ENCODE measurements around the gene ERCC1. TPM values are rescaled to one million over a fixed set of nuclear protein-coding genes. Genes with fewer than 3 reads are reported as not detected.

The ERCC1 gene
- total RNA-seq, 2 donors from 2014 or later, result 65.0 to 67.8 TPM

DNA sequence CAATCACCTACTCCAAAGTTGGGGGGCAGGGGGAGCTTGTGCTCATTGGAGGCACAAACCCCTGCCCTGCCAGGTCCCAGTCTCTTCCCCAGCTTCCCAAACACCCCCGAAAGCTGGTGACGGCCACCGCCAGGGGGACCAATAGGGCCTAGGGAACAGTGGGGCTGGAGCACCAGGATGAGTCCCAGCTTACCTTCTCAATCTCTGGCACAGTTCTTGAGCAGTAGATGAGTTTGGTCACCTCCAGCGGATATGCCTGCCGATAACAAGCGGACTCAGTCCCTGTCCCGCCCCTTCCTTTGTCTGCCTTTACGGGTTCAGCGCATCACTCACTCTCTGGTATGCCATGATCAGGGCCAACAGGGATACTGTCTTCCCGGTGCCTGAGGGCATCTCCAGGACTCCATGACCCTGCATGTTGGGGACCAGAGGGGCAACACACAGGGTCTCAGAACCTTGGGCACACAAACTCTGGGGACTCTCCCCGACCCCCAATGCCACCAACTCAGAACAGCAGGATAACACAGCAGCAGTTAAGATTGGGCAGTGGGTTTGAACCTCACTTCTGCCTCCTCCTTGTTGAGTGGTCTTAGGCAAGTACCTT, 54.9 kb downstream of the ERCC1 start:
- no peaks in the 10 kb centered on the region for H3K27me3 Mint-ChIP-seq
- peak overlapping the region; percentile 52 for H3K4me3 Mint-ChIP-seq
- peaks cover 0 to 9% of the 10 kb centered on the region in 2 donors for H3K4me1 Mint-ChIP-seq (ENCODE audit: low read depth in 2 of 2)
- no peaks in the 10 kb centered on the region for H3K36me3 Mint-ChIP-seq
- DNase-seq (ENCODE audit: low spot score), result no peak
- no peak overlapping the region for H3K27ac Mint-ChIP-seq
- no peaks in the 10 kb centered on the region for H3K9me3 Mint-ChIP-seq
- ATAC-seq, result no peak

DNA sequence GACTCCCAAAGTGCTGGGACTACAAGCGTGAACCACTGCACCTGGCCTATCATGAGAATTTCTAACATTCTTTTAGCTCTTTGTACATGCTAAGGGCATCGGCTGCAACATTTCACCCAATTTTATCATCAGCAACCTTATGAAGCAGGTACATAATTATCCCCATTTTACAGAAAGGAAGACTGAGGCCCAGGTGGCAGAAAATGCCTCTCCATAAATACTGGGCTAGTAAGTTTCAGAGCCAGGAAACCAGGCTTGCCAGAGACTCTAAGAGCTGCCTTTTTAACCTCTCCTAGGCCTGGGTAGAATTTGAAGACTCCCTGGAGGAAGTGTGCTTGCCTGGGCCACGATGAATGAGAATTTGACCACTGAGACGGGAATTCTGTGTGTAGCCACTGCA, 55.6 kb downstream of the ERCC1 start:
- Mint-ChIP-seq H3K4me1 (ENCODE audit: low read depth in 2 of 2) (peaks cover 0 to 9% of the 10 kb centered on the region in 2 donors), H3K27me3 (no peaks in the 10 kb centered on the region), H3K27ac (no peak overlapping the region), H3K36me3 (no peaks in the 10 kb centered on the region), H3K4me3 (peak overlapping the region; percentile 36), H3K9me3 (no peaks in the 10 kb centered on the region)
- ATAC-seq, result no peak
- DNase-seq (ENCODE audit: low spot score), result no peak

DNA sequence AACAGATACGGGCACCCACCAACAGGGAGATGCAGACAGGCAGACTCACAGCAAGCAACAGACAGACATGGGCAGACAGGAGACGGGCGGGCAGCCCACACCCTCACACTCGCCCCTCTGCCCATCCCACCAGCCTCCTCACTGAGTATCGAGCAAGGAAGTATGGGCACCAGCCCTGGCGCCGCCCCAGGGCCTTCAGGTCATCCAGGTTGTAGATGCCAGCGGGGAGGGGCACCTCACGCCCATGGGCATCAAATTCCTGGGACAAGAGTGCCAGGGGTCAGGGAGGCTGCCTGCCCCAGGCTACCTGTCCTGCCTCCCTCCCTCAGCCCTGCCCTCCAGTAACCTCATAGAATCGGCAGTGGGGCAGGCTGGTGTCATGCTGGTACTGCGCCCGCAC, 59.0 kb downstream of the ERCC1 start:
- ATAC-seq, result no peak
- H3K4me1 Mint-ChIP-seq (ENCODE audit: low read depth in 2 of 2), result peaks cover 0 to 2% of the 10 kb centered on the region in 2 donors
- no peaks in the 10 kb centered on the region for H3K36me3 Mint-ChIP-seq
- no peaks in the 10 kb centered on the region for H3K27me3 Mint-ChIP-seq
- H3K9me3 Mint-ChIP-seq, result no peaks in the 10 kb centered on the region
- no peak overlapping the region for H3K27ac Mint-ChIP-seq
- DNase-seq (ENCODE audit: low spot score), result no peak
- H3K4me3 Mint-ChIP-seq, result no peak overlapping the region

DNA sequence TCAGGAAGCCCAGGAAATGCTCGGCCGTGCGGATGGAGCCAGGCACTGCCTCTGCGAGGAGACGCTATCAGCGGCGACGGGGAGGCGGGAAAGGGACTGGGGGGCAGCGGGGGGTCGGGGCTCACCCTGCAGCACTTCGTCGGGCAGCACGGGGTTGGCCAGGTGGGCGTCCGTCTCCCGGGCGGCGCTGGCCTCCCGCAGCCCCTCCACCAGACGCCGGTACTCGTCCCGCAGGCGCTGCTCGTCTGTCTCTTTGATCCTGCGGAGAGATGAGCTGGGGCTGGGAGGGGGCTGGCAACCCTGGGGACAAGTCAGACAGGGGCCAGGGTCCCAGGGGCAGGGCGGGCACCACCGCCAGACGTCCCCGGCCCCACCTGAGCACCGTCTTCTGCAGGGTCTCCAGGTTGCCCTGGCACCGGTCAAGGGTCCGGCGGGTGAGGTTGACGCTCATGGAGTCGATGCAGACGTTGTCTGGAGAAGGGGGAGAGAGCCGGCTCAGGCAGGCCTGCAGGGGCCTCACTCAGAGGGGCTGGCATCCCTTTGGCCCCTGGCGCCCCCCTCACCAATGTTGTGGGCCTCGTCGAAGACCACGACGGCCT, 59.8 kb downstream of the ERCC1 start:
- DNase-seq (ENCODE audit: low spot score), result no peak
- Mint-ChIP-seq H3K27ac (no peak overlapping the region), H3K4me3 (no peak overlapping the region), H3K36me3 (no peaks in the 10 kb centered on the region), H3K27me3 (no peaks in the 10 kb centered on the region), H3K9me3 (no peaks in the 10 kb centered on the region), H3K4me1 (ENCODE audit: low read depth in 2 of 2) (peaks cover 0 to 1% of the 10 kb centered on the region in 2 donors)
- ATAC-seq, result no peak

DNA sequence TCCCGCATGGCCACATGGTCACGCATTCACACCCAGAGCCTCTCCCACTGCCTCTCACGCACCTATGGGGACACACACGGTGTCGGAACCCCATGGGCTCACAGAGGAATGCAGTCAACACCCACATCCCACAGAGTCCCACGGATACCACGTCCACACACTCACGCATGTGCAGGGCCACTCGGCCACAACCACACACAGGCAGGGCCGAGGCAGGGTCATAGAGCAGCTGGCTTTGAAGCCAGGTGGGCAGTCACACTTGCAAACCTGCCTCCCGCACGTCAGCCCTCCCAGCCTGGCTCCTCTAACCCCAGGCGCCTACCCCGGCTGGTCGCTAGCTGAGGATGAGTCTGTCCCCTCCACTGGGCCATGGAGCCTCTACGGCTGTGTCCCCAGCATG, 61.4 kb downstream of the ERCC1 start:
- Mint-ChIP-seq H3K4me1 (ENCODE audit: low read depth in 2 of 2) (no peaks in the 10 kb centered on the region), H3K27me3 (no peaks in the 10 kb centered on the region), H3K9me3 (no peaks in the 10 kb centered on the region), H3K36me3 (no peaks in the 10 kb centered on the region), H3K27ac (no peak overlapping the region), H3K4me3 (no peak overlapping the region)
- ATAC-seq, result no peak
- no peak for DNase-seq (ENCODE audit: low spot score)

- Mint-ChIP-seq H3K36me3 (no peaks in the 10 kb centered on the region), H3K4me1 (ENCODE audit: low read depth in 2 of 2) (no peaks in the 10 kb centered on the region), H3K9me3 (no peaks in the 10 kb centered on the region), H3K27me3 (no peaks in the 10 kb centered on the region), H3K4me3 (no peak overlapping the region), H3K27ac (no peak overlapping the region)
- no peak for ATAC-seq
- DNase-seq (ENCODE audit: low spot score), result no peak
These were observed 62.1 kb downstream of the ERCC1 start for GRCh38 chr19:45361608-45362007.

- no peaks in the 10 kb centered on the region for H3K36me3 Mint-ChIP-seq
- no peak for ATAC-seq
- H3K27me3 Mint-ChIP-seq, result no peaks in the 10 kb centered on the region
- no peak overlapping the region for H3K4me3 Mint-ChIP-seq
- H3K27ac Mint-ChIP-seq, result peak overlapping the region in 1 of 2 donors; percentile 37
- no peak for DNase-seq (ENCODE audit: low spot score)
- H3K9me3 Mint-ChIP-seq, result no peaks in the 10 kb centered on the region
- peaks cover 0 to 3% of the 10 kb centered on the region in 2 donors for H3K4me1 Mint-ChIP-seq (ENCODE audit: low read depth in 2 of 2)
These were observed 65.4 kb downstream of the ERCC1 start for GRCh38 chr19:45358213-45358792.

GRCh38 chr19:45357445-45357783, 66.3 kb downstream of the ERCC1 start:
- Mint-ChIP-seq H3K36me3 (no peaks in the 10 kb centered on the region), H3K4me3 (no peak overlapping the region), H3K9me3 (no peaks in the 10 kb centered on the region), H3K27ac (peak overlapping the region in 1 of 2 donors; percentile 37), H3K27me3 (no peaks in the 10 kb centered on the region), H3K4me1 (ENCODE audit: low read depth in 2 of 2) (peaks cover 0 to 3% of the 10 kb centered on the region in 2 donors)
- ATAC-seq (no peak), DNase-seq (ENCODE audit: low spot score) (no peak)

Other genes with a start within 250 kb of the ERCC1 start
- 10 to 100 TPM; 17.5 to 33.5 TPM for gene TRAPPC6A, start 245.7 kb downstream of the ERCC1 start, total RNA-seq
- 10 to 100 TPM; 15.4 to 20.5 TPM for gene BLOC1S3, start 245.1 kb downstream of the ERCC1 start, total RNA-seq
- gene EXOC3L2, start 178.5 kb downstream of the ERCC1 start, total RNA-seq, result not detected
- 10 to 100 TPM; 31.4 to 42.5 TPM for gene MARK4, start 172.6 kb downstream of the ERCC1 start, total RNA-seq
- gene CKM, start 101.0 kb downstream of the ERCC1 start, total RNA-seq, result under 1 TPM in 1 of 2 donors, not detected in 1; 0.29 TPM
- not detected for gene KLC3, start 83.2 kb downstream of the ERCC1 start, total RNA-seq
- 10 to 100 TPM; 18.1 to 44.0 TPM for gene ERCC2, start 53.3 kb downstream of the ERCC1 start, total RNA-seq
- gene PPP1R13L, start 18.8 kb downstream of the ERCC1 start, total RNA-seq, result 10 to 100 TPM; 12.2 to 14.1 TPM
- 10 to 100 TPM; 11.0 to 25.4 TPM for gene POLR1G, start 17.3 kb downstream of the ERCC1 start, total RNA-seq
- 10 to 100 TPM; 16.3 to 18.0 TPM for gene FOSB, start 44.1 kb upstream of the ERCC1 start, total RNA-seq
- gene RTN2, start 73.1 kb upstream of the ERCC1 start, total RNA-seq, result 1 to 10 TPM; 5.9 to 7.8 TPM
- gene PPM1N, start 74.5 kb upstream of the ERCC1 start, total RNA-seq, result 1 to 10 TPM; 3.2 to 3.6 TPM
- 100 to 1,000 TPM; 447 to 589 TPM for gene VASP, start 83.6 kb upstream of the ERCC1 start, total RNA-seq
- 10 to 100 TPM; 17.0 to 17.5 TPM for gene OPA3, start 160.9 kb upstream of the ERCC1 start, total RNA-seq
- gene GPR4, start 178.3 kb upstream of the ERCC1 start, total RNA-seq, result under 1 TPM in 1 of 2 donors, not detected in 1; 0.24 TPM
- gene EML2, start 215.5 kb upstream of the ERCC1 start, total RNA-seq, result 100 to 1,000 TPM; 232 to 255 TPM
- gene GIPR, start 244.3 kb upstream of the ERCC1 start, total RNA-seq, result 10 to 100 TPM; 29.0 to 74.0 TPM

All from natural killer cell treated with Interleukin-12 subunit alpha and Interleukin-12 subunit beta and Interleukin-15 and Interleukin-18, amount 100 ng/mL, for 72 hours (primary cell).